ENCODE results near the gene VEGFC. TPM values are rescaled to one million over a fixed set of nuclear protein-coding genes. Genes with fewer than 3 reads are reported as not detected.

Gene VEGFC
- total RNA-seq, 4 donors from 2014 or later = 34.4 to 58.7 (median 43.0) TPM

DNA sequence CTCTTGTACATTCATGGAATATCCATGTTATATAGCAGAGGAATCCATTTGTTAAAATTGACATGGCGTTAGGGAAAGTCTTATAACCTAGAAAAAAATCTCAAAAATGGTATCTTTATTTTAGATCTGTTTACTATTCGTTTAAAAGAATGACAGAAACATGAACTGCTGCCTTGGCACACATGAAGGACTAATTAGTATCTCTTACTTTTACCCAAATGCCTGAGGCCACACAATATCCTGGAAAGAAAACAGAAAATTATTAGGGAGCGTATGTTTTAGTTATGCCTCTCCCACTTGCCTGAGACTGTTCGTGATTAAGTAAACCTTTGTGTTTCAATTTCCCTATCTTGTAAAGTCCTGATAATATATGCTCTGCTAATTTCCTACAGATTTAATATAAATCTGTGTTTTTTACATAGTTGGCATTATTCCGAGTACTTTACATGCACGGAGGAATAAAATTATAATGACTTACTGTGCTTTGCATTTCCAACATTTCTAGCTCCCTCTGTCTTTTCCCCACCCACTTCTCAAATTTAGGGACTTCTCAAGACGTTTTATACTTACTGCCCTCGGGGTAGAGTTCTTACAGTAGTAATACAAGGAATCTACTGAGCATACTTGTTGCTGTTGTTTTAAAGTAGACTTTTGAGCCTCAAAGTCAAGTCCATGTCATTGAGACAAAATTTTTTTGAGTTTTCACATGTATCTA lies 147.3 kb downstream of the VEGFC start:
- Histone ChIP-seq H3K4me3 (replicated peaks in 1 of 3) (no peak overlapping the region), H3K27ac (no peak overlapping the region), H3K36me3 (no peaks in the 10 kb centered on the region), H3K9me3 (no peaks in the 10 kb centered on the region), H3K4me1 (no peaks in the 10 kb centered on the region), H3K27me3 (no peaks in the 10 kb centered on the region)
- intact Hi-C loops (cut with DNase I) = no loop called here
- TF ChIP-seq, protein P1, sequence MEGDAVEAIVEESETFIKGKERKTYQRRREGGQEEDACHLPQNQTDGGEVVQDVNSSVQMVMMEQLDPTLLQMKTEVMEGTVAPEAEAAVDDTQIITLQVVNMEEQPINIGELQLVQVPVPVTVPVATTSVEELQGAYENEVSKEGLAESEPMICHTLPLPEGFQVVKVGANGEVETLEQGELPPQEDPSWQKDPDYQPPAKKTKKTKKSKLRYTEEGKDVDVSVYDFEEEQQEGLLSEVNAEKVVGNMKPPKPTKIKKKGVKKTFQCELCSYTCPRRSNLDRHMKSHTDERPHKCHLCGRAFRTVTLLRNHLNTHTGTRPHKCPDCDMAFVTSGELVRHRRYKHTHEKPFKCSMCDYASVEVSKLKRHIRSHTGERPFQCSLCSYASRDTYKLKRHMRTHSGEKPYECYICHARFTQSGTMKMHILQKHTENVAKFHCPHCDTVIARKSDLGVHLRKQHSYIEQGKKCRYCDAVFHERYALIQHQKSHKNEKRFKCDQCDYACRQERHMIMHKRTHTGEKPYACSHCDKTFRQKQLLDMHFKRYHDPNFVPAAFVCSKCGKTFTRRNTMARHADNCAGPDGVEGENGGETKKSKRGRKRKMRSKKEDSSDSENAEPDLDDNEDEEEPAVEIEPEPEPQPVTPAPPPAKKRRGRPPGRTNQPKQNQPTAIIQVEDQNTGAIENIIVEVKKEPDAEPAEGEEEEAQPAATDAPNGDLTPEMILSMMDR (IDR thresholded peaks at IDR 0.05) = no peak
- no peak for TF ChIP-seq POLR2A (IDR thresholded peaks at IDR 0.05)
- WGBS, 2 donors = 70 to 77% methylated on average over 8 of the region's 8 CpGs
- DNase-seq = no peak

DNA sequence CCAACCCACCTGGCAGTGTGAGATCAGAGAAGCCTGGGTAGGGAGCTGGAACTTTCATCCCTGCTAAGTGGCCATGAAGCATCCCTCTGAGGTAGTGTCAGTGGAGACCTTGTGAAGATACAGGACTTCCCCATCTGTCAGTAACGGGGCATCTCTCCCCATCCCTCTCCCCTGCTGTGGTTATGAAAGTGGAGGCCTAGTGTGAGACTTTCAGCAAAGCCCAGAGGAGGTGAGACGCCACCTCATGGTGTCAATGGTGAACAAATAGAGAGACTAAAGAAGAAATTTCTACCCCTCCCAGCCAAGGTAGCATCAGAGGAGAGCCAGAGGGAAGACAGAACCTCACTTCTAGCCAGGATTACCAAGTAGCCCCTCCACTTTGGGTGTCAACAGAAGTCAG lies 150.2 kb downstream of the VEGFC start:
- H3K4me3 ChIP-seq (replicated peaks in 1 of 3) = no peak overlapping the region
- no peaks in the 10 kb centered on the region for H3K36me3 ChIP-seq
- no peaks in the 10 kb centered on the region for H3K4me1 ChIP-seq
- no peaks in the 10 kb centered on the region for H3K27me3 ChIP-seq
- H3K9me3 ChIP-seq = no peaks in the 10 kb centered on the region
- DNase-seq = no peak
- H3K27ac ChIP-seq = no peak overlapping the region
- 82 to 96% methylated on average over 2 of the region's 2 CpGs for WGBS, 2 donors
- TF ChIP-seq, protein P1 (IDR thresholded peaks at IDR 0.05) = no peak
- no peak for TF ChIP-seq POLR2A (IDR thresholded peaks at IDR 0.05)
- intact Hi-C loops (cut with DNase I) = no loop called here

GRCh38 chr4:176641237-176641636 lies 151.5 kb downstream of the VEGFC start:
- 93 to 95% methylated on average over 3 of the region's 3 CpGs for WGBS, 2 donors
- H3K9me3 ChIP-seq = no peaks in the 10 kb centered on the region
- TF ChIP-seq, protein P1 (IDR thresholded peaks at IDR 0.05) = no peak
- TF ChIP-seq POLR2A (IDR thresholded peaks at IDR 0.05) = no peak
- no peak overlapping the region for H3K27ac ChIP-seq
- intact Hi-C loops (cut with DNase I) = no loop called here
- no peak for DNase-seq
- H3K4me3 ChIP-seq (replicated peaks in 1 of 3) = no peak overlapping the region
- H3K36me3 ChIP-seq = no peaks in the 10 kb centered on the region
- no peaks in the 10 kb centered on the region for H3K27me3 ChIP-seq
- H3K4me1 ChIP-seq = no peaks in the 10 kb centered on the region

DNA sequence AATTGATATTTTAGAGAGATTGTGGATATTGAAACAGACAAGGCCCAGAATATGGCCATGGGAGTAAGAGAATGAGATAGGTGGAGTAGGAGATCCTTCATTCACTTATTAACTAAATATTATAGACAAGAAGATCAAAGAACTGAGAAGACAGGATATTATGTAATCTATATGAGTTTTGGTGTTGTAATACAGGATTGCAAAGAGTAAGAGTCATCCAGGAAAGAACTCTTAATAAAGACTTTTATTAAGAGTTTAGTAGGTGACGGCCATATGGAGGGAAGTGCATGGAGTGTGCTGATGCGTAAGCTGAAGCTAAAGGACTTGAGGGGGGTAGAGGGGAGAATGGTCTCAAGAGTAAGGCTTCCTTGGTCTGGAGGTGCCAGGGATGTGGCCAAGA lies 153.7 kb downstream of the VEGFC start:
- no peaks in the 10 kb centered on the region for H3K27me3 ChIP-seq
- intact Hi-C loops (cut with DNase I) = no loop called here
- DNase-seq = no peak
- H3K36me3 ChIP-seq = no peaks in the 10 kb centered on the region
- H3K27ac ChIP-seq = no peak overlapping the region
- 95% methylated on average over 2 of the region's 2 CpGs for WGBS, 2 donors
- H3K4me1 ChIP-seq = no peaks in the 10 kb centered on the region
- H3K9me3 ChIP-seq = no peaks in the 10 kb centered on the region
- no peak for TF ChIP-seq POLR2A (IDR thresholded peaks at IDR 0.05)
- TF ChIP-seq, protein P1 (IDR thresholded peaks at IDR 0.05) = no peak
- H3K4me3 ChIP-seq (replicated peaks in 1 of 3) = no peak overlapping the region

GRCh38 chr4:176636292-176636691 lies 156.4 kb downstream of the VEGFC start:
- no peak for DNase-seq
- no peak for TF ChIP-seq POLR2A (IDR thresholded peaks at IDR 0.05)
- TF ChIP-seq, protein P1 (IDR thresholded peaks at IDR 0.05) = no peak
- Histone ChIP-seq H3K4me3 (replicated peaks in 1 of 3) (no peak overlapping the region), H3K27me3 (no peaks in the 10 kb centered on the region), H3K36me3 (no peaks in the 10 kb centered on the region), H3K4me1 (no peaks in the 10 kb centered on the region), H3K9me3 (no peaks in the 10 kb centered on the region), H3K27ac (no peak overlapping the region)
- intact Hi-C loops (cut with DNase I) = no loop called here
- 78 to 90% methylated on average over 1 of the region's 1 CpG for WGBS, 2 donors
